Spinal cord (tissue), 4 donors: ENCODE data around the gene MFAP3L. TPM values are rescaled to one million over a fixed set of nuclear protein-coding genes. Genes with fewer than 3 reads are reported as not detected.

Source experiments
- polyA plus RNA-seq, 2 donors: library from polyadenylated mRNA; unstranded; fragments of 120-200 nt; gene quantifications; one replicate each; pipeline ENCODE4 v1.2.1, GENCODE V29; 2013; ENCODE audit not compliant: insufficient read length in 2 of 2
- total RNA-seq, 2 donors: library from RNA; depleted of rRNA in 1 of 2; stranded (reverse); fragments of 120-200 nt in 1 of 2; fragments of >200 nt in 1 of 2; gene quantifications; one replicate each; pipeline versions ENCODE4 v1.2.3 to v1.2.4, GENCODE V29; 2013 to 2014

Gene MFAP3L
- total and polyA plus RNA-seq, 4 donors: 18.2 to 34.4 (median 22.8) TPM

Other genes starting within 250 kb of the MFAP3L start
- gene AADAT, start 63.6 kb upstream of the MFAP3L start, total RNA-seq: 10 to 100 TPM; 10.2 to 14.3 TPM
- gene AADAT, start 63.6 kb upstream of the MFAP3L start, polyA plus RNA-seq: 10 to 100 TPM; 34.6 to 38.4 TPM